Hematopoietic multipotent progenitor cell treated with erythropoietin and hydrocortisone succinate and interleukin-3 and kit ligand, for 15 days (in vitro differentiated cells): ENCODE measurements around the gene BANK1.

Experiments used
- DNase-seq: peaks from one replicate; pipeline ENCODE4 v3.0.0-alpha.2; 2015; ENCODE audit warnings: low spot score

BANK1 gene

GRCh38 chr4:101960431-101960830 is 169.9 kb downstream of the BANK1 start:
- DNase-seq, result no peak

DNA sequence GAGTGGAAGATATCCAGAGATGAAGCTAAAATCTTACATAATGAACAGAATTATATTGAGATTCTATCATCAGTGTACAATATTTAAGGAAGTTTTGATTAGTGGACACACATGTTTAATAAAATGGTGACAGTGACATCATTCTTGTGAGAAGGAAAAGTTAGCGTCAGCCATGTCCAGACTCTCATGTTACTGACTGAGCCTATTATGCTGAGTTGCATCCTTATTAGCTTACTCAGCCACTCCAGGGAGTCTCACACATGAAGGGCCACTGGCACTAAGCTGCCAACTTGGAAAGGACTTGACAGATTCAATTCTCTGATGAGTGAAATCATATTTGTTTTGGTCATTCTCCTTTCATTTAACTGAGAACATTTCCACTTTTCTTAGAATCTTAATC is 170.6 kb downstream of the BANK1 start:
- DNase-seq, result no peak

- no peak for DNase-seq
Measured at GRCh38 chr4:101967697-101968346, 177.3 kb downstream of the BANK1 start.

GRCh38 chr4:101968364-101968763 is 177.8 kb downstream of the BANK1 start:
- DNase-seq, result no peak

- no peak for DNase-seq
Measured at GRCh38 chr4:101969965-101970364, 179.4 kb downstream of the BANK1 start.

DNA sequence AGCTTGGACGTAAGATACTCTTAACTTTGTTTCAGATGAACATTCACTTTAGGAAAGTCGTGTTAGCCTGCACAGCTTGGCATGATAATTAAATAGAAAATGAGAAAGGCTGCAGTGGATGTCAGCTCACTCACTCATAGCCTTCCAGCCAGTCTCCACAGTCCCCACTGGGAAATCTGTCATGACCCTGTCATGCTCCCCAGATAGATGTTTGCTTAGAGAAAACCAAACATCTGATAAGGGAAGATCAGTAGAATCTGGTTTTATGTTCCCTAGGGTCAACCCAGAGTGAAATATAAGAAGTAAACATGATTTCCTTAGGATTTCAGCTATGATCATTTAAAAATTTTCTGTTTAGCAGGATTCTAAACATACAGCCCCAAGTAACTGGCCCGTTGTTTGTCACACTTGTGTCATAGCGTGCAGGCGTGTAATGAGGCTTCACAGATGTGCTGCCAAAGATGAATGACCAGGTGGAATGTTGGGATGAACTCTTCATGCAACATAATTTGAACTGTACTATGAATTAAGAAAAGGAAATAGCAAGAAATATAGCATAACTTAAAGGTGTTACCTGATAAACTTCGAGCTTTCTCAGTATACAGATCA is 180.1 kb downstream of the BANK1 start:
- DNase-seq, result no peak

- no peak for DNase-seq
Measured at GRCh38 chr4:101972791-101973190, 182.3 kb downstream of the BANK1 start.

DNA sequence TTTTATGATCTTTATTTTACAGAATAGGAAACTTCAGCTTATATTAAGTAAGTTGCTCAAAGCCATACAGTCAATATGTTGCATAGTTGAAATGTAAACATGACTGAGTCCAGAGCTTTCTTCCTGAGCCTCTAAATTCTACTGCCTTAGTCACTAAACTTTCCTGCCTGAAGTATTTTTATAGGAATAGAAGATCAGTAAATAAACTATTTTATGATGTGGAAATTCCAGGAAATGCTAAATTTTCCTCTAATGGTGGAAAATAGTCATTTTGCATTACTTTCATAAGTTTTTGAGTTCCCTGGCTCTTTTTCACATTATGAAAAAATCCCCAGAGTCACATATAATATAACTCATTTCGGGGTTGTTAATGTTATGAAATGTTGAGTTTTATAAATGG is 182.8 kb downstream of the BANK1 start:
- no peak for DNase-seq

GRCh38 chr4:101977076-101977475 is 186.5 kb downstream of the BANK1 start:
- no peak for DNase-seq

GRCh38 chr4:101981756-101982155 is 191.2 kb downstream of the BANK1 start:
- DNase-seq, result no peak

- no peak for DNase-seq
Measured at GRCh38 chr4:101983835-101984234, 193.3 kb downstream of the BANK1 start.

DNA sequence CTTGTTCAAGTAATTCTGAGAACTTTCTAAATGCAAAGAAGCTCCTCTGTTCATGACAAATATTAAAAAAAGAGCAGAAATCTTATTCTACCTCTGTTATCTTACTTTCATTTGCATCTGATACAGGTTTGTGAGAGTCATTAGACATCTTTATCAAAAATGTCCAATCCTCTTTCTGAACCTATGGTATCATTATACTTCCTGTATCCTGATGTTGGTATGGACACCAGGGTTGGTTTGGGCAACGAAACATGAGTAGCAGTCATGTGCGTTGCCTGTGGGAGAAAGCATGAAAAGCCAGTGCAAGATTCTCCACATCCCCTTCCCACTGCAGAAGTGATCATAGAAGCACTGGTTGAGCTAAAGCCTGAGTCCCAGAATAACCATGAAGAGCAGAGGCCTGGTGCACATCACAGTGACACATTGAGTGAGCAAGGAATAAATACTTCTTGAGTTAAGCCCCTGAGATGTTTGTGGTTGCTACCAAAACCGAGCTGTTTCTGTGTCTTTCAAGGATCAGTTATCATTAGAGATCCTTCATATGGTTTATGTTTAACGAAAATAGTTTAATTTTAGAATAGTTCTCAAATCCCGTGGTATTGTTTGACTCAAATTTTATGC is 197.2 kb downstream of the BANK1 start:
- DNase-seq, result no peak

DNA sequence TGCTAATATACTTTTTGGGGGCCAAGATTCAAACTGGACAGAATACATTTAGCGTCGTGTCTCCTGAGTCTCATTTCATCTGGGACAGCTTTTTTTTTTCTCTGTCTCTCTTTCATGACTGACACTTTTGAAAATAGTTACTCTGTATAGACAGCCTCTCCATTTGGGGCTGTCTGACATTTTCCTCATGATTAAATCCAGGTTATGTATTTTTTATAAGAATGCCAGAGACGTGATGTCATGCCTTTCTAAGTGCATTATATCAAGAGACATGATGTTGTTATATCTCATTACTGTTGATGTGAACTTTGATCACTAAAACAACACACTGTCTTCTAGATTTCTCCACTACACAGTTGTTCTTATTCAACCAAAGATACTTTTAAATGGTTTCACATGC is 199.0 kb downstream of the BANK1 start:
- no peak for DNase-seq

- DNase-seq, result no peak
Measured at GRCh38 chr4:101992446-101992845, 201.9 kb downstream of the BANK1 start.

DNA sequence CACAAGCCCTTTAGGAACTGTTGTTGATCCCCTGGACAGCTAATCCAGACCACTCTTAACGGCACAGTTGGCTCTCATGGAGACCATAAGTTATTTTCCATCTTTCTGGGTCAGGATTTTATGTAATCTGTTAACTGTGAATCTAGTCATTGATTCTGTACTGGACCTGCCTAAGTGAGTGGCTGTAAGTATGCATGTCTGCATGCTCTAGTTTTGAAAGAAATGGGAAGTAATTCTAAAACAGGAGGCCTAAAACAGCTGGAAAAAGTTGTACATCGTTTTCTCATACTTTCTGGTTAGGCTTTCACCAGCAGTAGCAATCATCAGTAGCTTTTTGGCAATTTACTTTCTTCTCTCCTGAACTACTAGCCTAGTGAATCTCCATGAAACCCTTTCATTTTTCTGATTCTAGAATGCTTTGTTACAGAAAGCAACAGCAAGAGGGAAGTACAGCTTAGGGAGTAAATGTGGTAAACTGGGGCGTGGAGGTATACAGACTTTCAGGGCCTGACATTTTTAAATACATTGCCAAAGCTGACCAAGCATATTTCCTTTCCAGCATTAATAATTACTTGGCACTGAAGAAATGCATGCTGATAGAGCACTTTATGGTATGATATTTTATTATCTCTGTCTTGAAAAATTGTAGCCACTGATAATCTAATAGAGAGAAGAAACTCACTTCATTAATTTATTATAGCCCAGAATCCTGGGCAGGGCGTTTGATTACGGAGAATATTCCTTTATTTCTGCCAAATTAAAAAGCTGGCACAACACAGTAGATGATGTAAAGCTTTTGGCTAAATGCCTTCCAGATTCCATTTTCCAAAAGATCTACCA is 202.7 kb downstream of the BANK1 start:
- no peak for DNase-seq

DNA sequence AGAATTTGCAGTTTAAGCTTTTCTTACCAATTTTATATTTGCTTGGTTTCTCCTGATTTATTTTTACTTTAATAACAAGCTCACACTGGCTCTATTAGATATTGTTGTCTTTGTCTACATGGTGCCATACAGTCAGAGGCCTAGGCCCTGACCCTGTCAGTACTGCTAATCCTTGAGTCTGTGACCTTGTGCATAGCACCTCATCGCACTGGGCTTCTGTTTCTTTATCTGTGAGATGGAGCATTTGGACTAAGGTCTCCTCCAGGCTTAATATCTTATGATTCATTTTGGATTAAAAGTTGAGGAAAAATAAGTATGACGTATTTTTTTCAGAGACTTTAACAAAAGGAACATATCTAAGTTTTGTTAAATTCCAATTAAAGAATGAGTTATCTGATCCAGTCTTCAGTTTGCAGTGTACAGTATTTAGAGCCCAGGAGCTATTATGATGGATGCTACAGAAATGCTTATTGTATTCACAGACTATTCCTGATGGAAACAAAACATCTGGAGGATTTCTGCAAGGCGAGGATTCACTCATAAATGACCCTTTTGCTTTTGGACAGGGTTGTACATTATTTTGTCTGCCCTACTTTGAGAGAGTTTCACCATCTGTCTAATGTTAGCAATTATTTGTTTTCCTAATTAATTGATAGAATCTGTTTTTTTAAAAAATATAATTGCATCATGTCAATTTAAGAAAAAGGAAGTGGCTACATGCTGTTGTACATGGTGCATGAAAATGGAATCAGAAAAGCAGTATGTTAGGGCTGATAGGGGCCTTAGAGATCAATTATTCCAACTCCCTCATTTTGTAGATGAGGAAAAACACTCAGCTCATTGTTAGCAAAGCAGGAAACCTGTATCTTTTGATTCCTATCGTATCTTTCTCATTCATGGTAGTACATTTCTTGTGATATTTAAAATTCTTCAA is 203.6 kb downstream of the BANK1 start:
- DNase-seq, result no peak

DNA sequence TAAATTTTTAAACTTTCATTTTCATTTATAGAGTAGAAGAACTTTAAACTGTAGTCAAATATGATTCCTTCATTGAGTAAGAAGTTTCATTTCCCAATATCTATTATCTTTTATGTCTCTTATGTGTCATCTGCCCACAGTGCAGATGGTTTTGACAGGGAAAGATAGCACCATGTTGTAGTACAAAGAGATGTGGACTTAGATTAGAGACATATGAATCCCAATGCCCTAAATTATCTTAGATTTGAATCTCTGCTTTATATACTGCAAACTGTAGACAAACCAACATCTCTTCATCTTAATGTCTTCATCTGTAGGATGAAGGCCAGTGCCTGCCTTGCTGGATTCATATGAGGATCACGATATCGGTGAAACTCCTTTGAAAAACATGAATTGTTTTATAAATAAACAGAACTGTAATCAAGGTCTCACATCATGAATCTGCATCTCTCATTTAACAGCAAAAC is 217.5 kb downstream of the BANK1 start:
- DNase-seq, result no peak

GRCh38 chr4:102008711-102009110 is 218.2 kb downstream of the BANK1 start:
- no peak for DNase-seq

DNA sequence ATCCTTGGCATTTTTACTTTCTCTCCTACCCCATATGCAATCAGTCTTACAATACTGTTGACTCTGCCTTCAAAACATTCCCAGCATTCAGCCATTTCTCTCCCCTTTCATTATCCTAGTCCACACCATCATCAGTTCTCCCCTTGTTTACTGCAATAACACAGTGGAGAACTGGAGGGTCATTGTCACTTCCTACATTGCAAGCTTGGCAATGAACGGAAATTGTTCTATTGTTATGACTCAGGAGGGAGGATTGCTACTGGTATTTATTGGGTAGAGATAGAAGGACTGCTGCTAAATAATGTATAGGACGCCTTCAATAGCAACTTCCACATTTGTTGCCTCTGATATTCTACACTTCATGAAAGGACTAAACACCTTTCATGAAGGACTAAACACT is 231.8 kb downstream of the BANK1 start:
- no peak for DNase-seq

DNA sequence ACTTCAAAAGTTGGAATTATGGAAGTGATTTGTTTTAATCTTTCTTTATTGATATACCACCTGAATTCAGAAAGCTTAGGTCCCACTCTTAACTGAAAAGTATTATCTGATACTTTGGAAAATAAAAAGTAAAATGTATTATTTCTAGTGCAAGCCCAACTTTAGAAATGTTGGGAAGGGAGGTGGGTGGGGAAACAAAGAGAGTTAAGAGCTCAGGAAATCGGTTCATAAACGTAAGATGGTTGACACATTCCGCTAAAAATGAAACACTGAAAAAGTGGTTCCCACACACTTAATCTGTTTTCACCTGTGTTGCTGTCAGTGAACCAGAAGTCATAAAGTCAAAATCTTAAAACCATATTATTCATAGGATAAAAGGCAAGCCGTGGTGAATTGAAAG is 237.4 kb downstream of the BANK1 start:
- no peak for DNase-seq

DNA sequence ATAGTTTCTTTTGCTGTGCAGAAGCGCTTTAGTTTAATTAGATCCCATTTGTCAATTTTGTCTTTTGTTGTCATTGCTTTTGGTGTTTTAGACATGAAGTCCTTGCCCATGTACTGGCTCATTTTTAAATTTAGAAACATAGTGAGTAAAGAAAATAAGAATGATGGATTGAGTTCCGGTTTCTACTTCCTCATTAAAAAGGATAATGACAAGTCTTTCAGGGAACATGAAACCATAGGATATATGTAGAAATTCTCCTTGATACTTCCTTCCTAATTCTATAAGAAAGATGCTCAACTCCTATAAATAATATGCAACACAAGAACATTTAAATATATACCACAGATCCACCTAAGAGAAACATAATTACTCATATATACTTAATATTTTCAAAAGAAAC is 240.9 kb downstream of the BANK1 start:
- DNase-seq, result no peak

GRCh38 chr4:102036016-102036415 is 245.5 kb downstream of the BANK1 start:
- DNase-seq, result no peak
